HepG2 (cell line): ENCODE results near the gene PLK2. TPM values are rescaled to one million over a fixed set of nuclear protein-coding genes. Genes with fewer than 3 reads are reported as not detected.

ENCODE experiments used
- ATAC-seq: fragments of 200-7000 bp; cut with Tn5 transposase; 3 replicates; pipeline ENCODE4 v1.9.1; 2020; ENCODE audit warnings: mild to moderate bottlenecking, moderate library complexity
- BruUV-seq: library from RNA; stranded (reverse); fragments of 400-500 nt; replicated peaks from 2 replicates; lab custom pipeline; 2021; lab: Mats Ljungman, UMichigan
- CTCF ChIA-PET: fragments of 300-600 bp; formaldehyde crosslinking; extraction: SDS; loops from one replicate; lab custom pipeline; 2021; ENCODE audit warnings: low total read pairs, inconsistent platforms, low intra/inter-chr PET ratio; lab: Yijun Ruan, JAX
- POLR2A ChIA-PET: fragments of 350-600 bp; sonication (Branson Sonifier 250); formaldehyde crosslinking; loops from one replicate; lab custom pipeline; 2020; ENCODE audit warnings: antibody characterized with exemption, inconsistent platforms; lab: Yijun Ruan, JAX
- DNase-seq: peaks from one replicate; pipeline ENCODE4 v3.0.0-alpha.2; 2015; ENCODE audit warnings: low spot score
- FAIRE-seq: peaks from 3 replicates; lab custom pipeline; 2011; peaks lifted over from hg19 to GRCh38; lab: Jason Lieb, UNC
- H2AFZ ChIP-seq: one replicate; pipeline ENCODE4 v1.6.1; 2011; ENCODE audit warnings: low read length, inconsistent platforms
- H3K27ac ChIP-seq: fragments of 300-600 bp; 3 replicates; pipeline ENCODE4 v1.8.0; 2011; ENCODE audit warnings: mixed run types, mild to moderate bottlenecking, mixed read lengths, low read length, inconsistent platforms; ENCODE audit not compliant: insufficient read depth; ENCODE audit errors: extremely low read length
- H3K27me3 ChIP-seq, 2 experiments: fragments of 200-600 bp in 1 of 2; 2 replicates in 1 of 2; 3 replicates in 1 of 2; pipeline versions ENCODE4 v1.6.0 to v1.8.0; 2011; ENCODE audit warnings: low read length in 2 of 2, mild to moderate bottlenecking in 2 of 2, moderate library complexity in 2 of 2, inconsistent platforms in 1 of 2; ENCODE audit not compliant: insufficient read depth in 2 of 2, control insufficient read depth in 1 of 2
- H3K36me3 ChIP-seq, 2 experiments: fragments of 200-600 bp in 1 of 2; replicated peaks in 1 of 2; 2 replicates in 1 of 2; 3 replicates in 1 of 2; pipeline versions ENCODE4 v1.5.1 to v1.8.0; 2011; ENCODE audit warnings: low read length in 2 of 2, inconsistent platforms in 1 of 2; ENCODE audit not compliant: insufficient read depth in 2 of 2, control insufficient read depth in 1 of 2
- H3K4me1 ChIP-seq: 2 replicates; pipeline ENCODE4 v1.5.1; 2012; ENCODE audit warnings: low read length, inconsistent platforms; ENCODE audit not compliant: insufficient read depth
- H3K4me2 ChIP-seq: 2 replicates; pipeline ENCODE4 v1.6.0; 2011; ENCODE audit warnings: low read depth, low read length, inconsistent platforms
- H3K4me3 ChIP-seq, 3 experiments: fragments of 200-600 bp in 1 of 3; sonication (generic), shearing (Covaris generic) in 1 of 3; replicated peaks in 1 of 3; 2 replicates each; pipeline ENCODE4 v1.5.1; 2011 to 2016; ENCODE audit warnings: low read length in 3 of 3, inconsistent platforms in 2 of 3, low read depth in 2 of 3, mild to moderate bottlenecking in 2 of 3, control low read depth in 1 of 3, mixed read lengths in 1 of 3; ENCODE audit not compliant: insufficient read depth in 1 of 3
- H3K79me2 ChIP-seq: one replicate; pipeline ENCODE4 v1.6.1; 2011; ENCODE audit warnings: low read length, inconsistent platforms; ENCODE audit not compliant: insufficient read depth
- H3K9ac ChIP-seq: 2 replicates; pipeline ENCODE4 v1.6.0; 2011; ENCODE audit warnings: mild to moderate bottlenecking, low read depth, low read length, inconsistent platforms; ENCODE audit not compliant: insufficient read depth
- H3K9me3 ChIP-seq: 2 replicates; pipeline ENCODE4 v1.5.1; 2012; ENCODE audit warnings: mild to moderate bottlenecking, low read length
- H4K20me1 ChIP-seq: 2 replicates; pipeline ENCODE4 v1.6.0; 2011; ENCODE audit warnings: inconsistent platforms, mild to moderate bottlenecking, low read length, moderate library complexity; ENCODE audit not compliant: insufficient read depth
- BRF2 ChIP-seq: sonication (generic); formaldehyde crosslinking; IDR thresholded peaks from 2 replicates; pipeline ENCODE4 v1.8.1; 2022; ENCODE audit warnings: mild to moderate bottlenecking, missing genetic modification reagents
- CCAR2 ChIP-seq: fragments of 200-400 bp; formaldehyde crosslinking; optimal IDR thresholded peaks from 2 replicates; pipeline ENCODE3; 2018; ENCODE audit warnings: low read depth, mild to moderate bottlenecking, low read length, moderate library complexity
- CHD2 ChIP-seq: IDR thresholded peaks from 2 replicates; pipeline ENCODE4 v1.6.1; 2011; ENCODE audit warnings: low read depth, low read length, improper control_type of control experiment
- DMAP1 ChIP-seq: IDR thresholded peaks from 2 replicates; pipeline ENCODE4 v1.6.1; 2016
- ETV6 ChIP-seq: sonication (generic); formaldehyde crosslinking; conservative IDR thresholded peaks from 2 replicates; pipeline ENCODE4 v1.4.0; 2020; ENCODE audit warnings: missing genetic modification reagents
- KMT2B ChIP-seq: IDR thresholded peaks from 2 replicates; pipeline ENCODE4 v1.6.1; 2016; ENCODE audit warnings: missing genetic modification reagents, missing compliant biosample characterization
- ONECUT2 ChIP-seq: sonication (generic); formaldehyde crosslinking; IDR thresholded peaks from 2 replicates; pipeline ENCODE4 v1.4.0; 2020; ENCODE audit warnings: missing genetic modification reagents
- PCBP1 ChIP-seq: fragments of 200-400 bp; formaldehyde crosslinking; IDR thresholded peaks from 2 replicates; pipeline ENCODE4 v1.6.1; 2017; ENCODE audit warnings: mild to moderate bottlenecking, low read depth, low read length, borderline replicate concordance
- SIX1 ChIP-seq: sonication (generic); formaldehyde crosslinking; IDR thresholded peaks from 2 replicates; pipeline ENCODE4 v1.4.0; 2020; ENCODE audit warnings: missing genetic modification reagents, borderline replicate concordance
- SNAPC2 ChIP-seq: sonication (generic); formaldehyde crosslinking; IDR thresholded peaks from 2 replicates; pipeline ENCODE4 v1.8.1; 2022; ENCODE audit warnings: mild to moderate bottlenecking, missing genetic modification reagents
- THYN1 ChIP-seq: sonication (generic); formaldehyde crosslinking; IDR thresholded peaks from 2 replicates; pipeline ENCODE4 v1.8.1; 2023; ENCODE audit warnings: low read depth, mild to moderate bottlenecking, moderate library complexity, missing genetic modification reagents, borderline replicate concordance
- TMF1 ChIP-seq: sonication (generic); formaldehyde crosslinking; IDR thresholded peaks from 2 replicates; pipeline ENCODE4 v1.8.1; 2022; ENCODE audit warnings: low read depth, missing genetic modification reagents
- ZBTB49 ChIP-seq: sonication (generic); formaldehyde crosslinking; IDR thresholded peaks from 2 replicates; pipeline ENCODE4 v1.4.0; 2020; ENCODE audit warnings: missing genetic modification reagents, borderline replicate concordance
- ZNF24 ChIP-seq: fragments of 450-650 bp; IDR thresholded peaks from 2 replicates; pipeline ENCODE4 v1.6.1; 2017; ENCODE audit warnings: antibody characterized with exemption, mild to moderate bottlenecking
- ZNF329 ChIP-seq: sonication (generic); formaldehyde crosslinking; IDR thresholded peaks from 2 replicates; pipeline ENCODE4 v1.9.0; 2021; ENCODE audit warnings: low read depth, mild to moderate bottlenecking, missing genetic modification reagents
- ZNF343 ChIP-seq: sonication (generic); formaldehyde crosslinking; IDR thresholded peaks from 2 replicates; pipeline ENCODE4 v1.4.0; 2020; ENCODE audit warnings: mild to moderate bottlenecking, missing genetic modification reagents
- ZNF556 ChIP-seq: sonication (generic); formaldehyde crosslinking; IDR thresholded peaks from 2 replicates; pipeline ENCODE4 v1.4.0; 2020; ENCODE audit warnings: mild to moderate bottlenecking, missing genetic modification reagents, borderline replicate concordance
- ZNF572 ChIP-seq: sonication (generic); formaldehyde crosslinking; IDR thresholded peaks from 2 replicates; pipeline ENCODE4 v1.5.1; 2020; ENCODE audit warnings: mild to moderate bottlenecking, missing genetic modification reagents
- ZNF792 ChIP-seq: IDR thresholded peaks from 2 replicates; pipeline ENCODE4 v1.6.1; 2016
- ZSCAN31 ChIP-seq: sonication (generic); formaldehyde crosslinking; IDR thresholded peaks from 2 replicates; pipeline ENCODE4 v1.5.0; 2020; ENCODE audit warnings: low read depth, mild to moderate bottlenecking, missing genetic modification reagents
- WGBS: methylation state at CpG from one replicate; pipeline ENCODE4 v1.1.6; 2017; ENCODE audit warnings: low lambda C conversion rate; 5-methylcytosine and 5-hydroxymethylcytosine counted together
- in situ Hi-C: cut with HindIII; loops from 2 replicates; pipeline ENCODE4 v1.10.0; 2017; ENCODE audit warnings: low pct_unique_long_range_greater_than_20kb; ENCODE audit not compliant: extremely low pct_ligation_motif_present
- intact Hi-C: fragments of 100-400 bp; cut with micrococcal nuclease; formaldehyde crosslinking; loops from one replicate; pipeline ENCODE4 v1.10.0; 2022; ENCODE audit not compliant: unreplicated experiment
- polyA plus RNA-seq, 8 experiments: library from polyadenylated mRNA; depleted of rRNA in 3 of 8; stranded (reverse) in 7 of 8; unstranded in 1 of 8; fragments of >200 nt; fragmentation: Illumina TruSeq in 4 of 8; extraction: Trizol in 4 of 8; gene quantifications; 2 replicates each; pipeline versions ENCODE4 v1.2.1 to v1.2.3, GENCODE V29; 2011 to 2016; ENCODE audit warnings: low read depth in 4 of 8, missing spikeins in 1 of 8, mixed read lengths in 1 of 8; ENCODE audit not compliant: insufficient read depth in 1 of 8
- total RNA-seq, 5 experiments: library from RNA; depleted of rRNA; stranded (reverse); fragments of >200 nt; fragmentation: Illumina TruSeq; extraction: Trizol; gene quantifications; 2 replicates each; pipeline ENCODE4 v1.2.3, GENCODE V29; 2016; ENCODE audit warnings: low read depth in 1 of 5
- TF ChIP-seq, protein P1 (sequence below): sonication (generic); formaldehyde crosslinking; IDR thresholded peaks from 2 replicates; pipeline ENCODE4 v1.8.1; 2023; ENCODE audit warnings: mild to moderate bottlenecking, missing genetic modification reagents, borderline replicate concordance

PLK2 gene
- total and polyA plus RNA-seq, 2 of the 13 experiments (the other 11 are each of a cell fraction or from before 2014, with no cell fraction given): 9.6 to 29.6 TPM

- no peak for TF ChIP-seq BRF2
- TF ChIP-seq, all 625 proteins: peak for 43
Observed at GRCh38 chr5:58462154-58462553, 2.3 kb upstream of the PLK2 start (continued).

DNA sequence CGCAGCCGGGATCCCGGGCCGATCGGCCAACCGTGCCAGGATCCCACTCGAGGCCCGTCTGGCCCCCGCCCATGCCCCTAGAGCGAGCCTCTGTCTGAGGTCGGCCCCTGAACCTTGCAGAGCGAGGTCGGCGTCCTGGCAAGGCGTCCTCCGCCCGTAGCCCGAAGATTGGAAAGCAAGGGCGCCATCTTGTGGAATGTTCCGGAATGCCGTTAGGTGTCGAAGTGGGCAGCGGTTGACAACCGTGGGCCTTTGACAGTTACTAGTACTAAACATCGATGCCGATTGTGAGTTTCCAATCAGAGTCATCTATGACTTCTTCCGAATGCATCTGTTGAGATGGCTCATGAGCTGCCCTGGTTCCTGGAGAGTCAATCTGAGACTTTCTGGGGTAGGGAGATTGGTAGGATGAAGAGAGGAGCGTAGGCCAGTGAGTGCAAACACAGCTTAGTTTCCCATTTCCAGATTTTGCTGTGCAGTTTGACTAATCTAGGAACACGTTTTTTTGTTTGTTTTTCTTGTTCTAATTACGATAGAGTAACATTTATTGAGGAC is 923 bp upstream of the PLK2 start:
- ChIA-PET POLR2A (interaction anchor here (1.2 to 5.0 kb wide), 5 partner anchors 573 to 1163 kb away, joined by 3 to 22 read pairs (median 9); no protein-coding TSS in a partner anchor), CTCF (interaction anchor here (1.4 to 3.6 kb wide), 3 partner anchors 681 to 1162 kb away, joined by 7 to 38 read pairs (median 9); no protein-coding TSS in a partner anchor)
- DNase-seq (peak; percentile 64), ATAC-seq (peak; percentile 75), FAIRE-seq (peak; percentile 42)
- Histone ChIP-seq H3K4me3 (peak overlapping the region; percentile 32 to 79 (median 71); a peak in 4 of 6 replicates), H3K9me3 (no peaks in the 10 kb centered on the region), H3K79me2 (peaks cover 11% of the 10 kb centered on the region), H3K4me1 (peaks cover 41% of the 10 kb centered on the region), H3K4me2 (peak overlapping the region; percentile 69), H3K36me3 (peaks cover 2 to 3% of the 10 kb centered on the region in 2 experiments; a peak in 2 of 5 replicates), H4K20me1 (no peaks in the 10 kb centered on the region), H2AFZ (peak overlapping the region; percentile 7), H3K9ac (peak overlapping the region; percentile 79), H3K27me3 (no peaks in the 10 kb centered on the region; a peak in 1 of 5 replicates), H3K27ac (peak overlapping the region; percentile 73)
- 80% methylated on average over 22 of the region's 30 CpGs for WGBS
- in situ Hi-C loops (loop anchor here (5.0 to 25.0 kb wide), 4 partner anchors 679 to 1164 kb away; no protein-coding TSS in a partner anchor), intact Hi-C loops (no loop called here)
- no TSS peak for BruUV-seq
- TF ChIP-seq ZNF24 (no peak), ZNF343 (CRISPR knock-in tag) (no peak), ZBTB49 (CRISPR knock-in tag) (no peak), SIX1 (CRISPR knock-in tag) (no peak), DMAP1 (CRISPR knock-in tag) (no peak), ZNF329 (CRISPR knock-in tag) (no peak), ZSCAN31 (CRISPR knock-in tag) (no peak), TMF1 (CRISPR knock-in tag) (no peak), ZNF572 (CRISPR knock-in tag) (no peak), CCAR2 (no peak), ONECUT2 (CRISPR knock-in tag) (no peak), CHD2 (no peak), ZNF556 (0 out of 2 replicates have a peak, but pooled peaks have one; percentile 22), PCBP1 (no peak), SNAPC2 (CRISPR knock-in tag) (no peak), KMT2B (CRISPR knock-in tag) (0 out of 2 replicates have a peak, but pooled peaks have one; percentile 24), ETV6 (CRISPR knock-in tag) (no peak), ZNF792 (CRISPR knock-in tag) (no peak), THYN1 (no peak)
- TF ChIP-seq, protein P1, sequence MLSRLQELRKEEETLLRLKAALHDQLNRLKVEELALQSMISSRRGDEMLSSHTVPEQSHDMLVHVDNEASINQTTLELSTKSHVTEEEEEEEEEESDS (CRISPR knock-in tag): no peak
